GM21515 (cell line): ENCODE data around the gene RAD51B.
A peak's percentile ranks its signal among the peaks of the same experiment; 100 is the strongest.

Source experiments
- ATAC-seq: cut with Tn5 transposase; IDR thresholded peaks from one replicate; pipeline ENCODE4 v1.9.1; 2021; ENCODE audit not compliant: unreplicated experiment

RAD51B gene

DNA sequence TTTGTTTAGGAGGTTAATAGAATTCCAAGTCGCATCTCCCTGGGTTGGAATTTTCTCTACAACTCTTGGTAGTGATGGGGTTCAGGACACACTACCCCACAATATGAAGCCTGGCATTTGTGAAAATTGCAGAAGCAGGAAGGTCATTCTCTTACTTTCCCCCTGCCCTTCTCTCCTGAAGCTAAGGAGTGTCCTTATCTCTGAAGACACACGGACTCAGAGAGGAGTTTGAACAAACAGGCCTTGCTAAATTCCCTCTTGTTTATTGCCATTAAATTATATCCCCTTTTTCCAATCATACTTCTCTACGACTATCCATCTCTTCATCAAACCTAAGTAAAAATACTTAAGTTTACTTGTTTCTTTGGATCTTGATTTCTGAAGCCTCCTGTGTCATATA, 443.0 kb downstream of the RAD51B start:
- ATAC-seq, result no peak

- ATAC-seq, result no peak
Measured at GRCh38 chr14:68263563-68264259, 444.1 kb downstream of the RAD51B start.

GRCh38 chr14:68264260-68264569, 444.6 kb downstream of the RAD51B start:
- ATAC-seq, result no peak

DNA sequence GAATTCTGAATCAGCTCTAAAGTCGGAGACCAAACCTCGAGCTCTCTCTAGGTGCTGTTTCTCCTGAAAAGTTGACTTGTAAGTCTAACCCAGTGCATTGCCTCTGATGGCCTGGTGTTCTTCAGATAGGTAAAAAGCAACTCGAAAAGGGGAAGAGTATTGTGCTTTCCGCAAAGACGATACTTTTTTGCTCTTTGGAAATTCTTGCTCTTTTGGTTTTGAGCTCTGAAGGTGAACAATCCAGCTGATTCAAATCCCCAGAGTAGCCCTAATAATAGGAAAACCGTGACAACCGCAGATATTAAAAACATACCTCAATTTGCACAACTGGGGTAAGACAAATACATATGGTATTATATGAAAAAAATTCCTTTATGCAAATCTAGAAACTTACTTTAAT, 447.4 kb downstream of the RAD51B start:
- ATAC-seq, result no peak

DNA sequence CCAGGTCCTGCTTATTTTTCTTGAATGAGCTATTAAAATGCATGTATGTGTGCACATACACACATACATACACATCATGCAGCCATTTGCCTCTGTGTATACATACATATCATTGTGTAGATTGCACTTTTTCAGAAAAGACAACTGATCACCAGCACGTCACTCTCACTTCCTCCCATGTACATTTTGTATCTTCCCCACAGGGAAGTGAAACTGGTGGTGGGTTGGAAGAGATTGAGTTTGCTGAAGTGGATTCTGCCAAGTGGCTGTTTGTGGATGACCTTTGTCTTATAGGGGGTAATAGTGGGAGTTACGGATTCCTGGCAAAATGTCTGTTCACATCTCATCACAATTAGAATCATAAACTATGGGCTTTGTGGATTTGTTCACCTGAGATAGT, 448.6 kb downstream of the RAD51B start:
- peak; percentile 65 for ATAC-seq

GRCh38 chr14:68268719-68269118, 449.1 kb downstream of the RAD51B start:
- no peak for ATAC-seq

DNA sequence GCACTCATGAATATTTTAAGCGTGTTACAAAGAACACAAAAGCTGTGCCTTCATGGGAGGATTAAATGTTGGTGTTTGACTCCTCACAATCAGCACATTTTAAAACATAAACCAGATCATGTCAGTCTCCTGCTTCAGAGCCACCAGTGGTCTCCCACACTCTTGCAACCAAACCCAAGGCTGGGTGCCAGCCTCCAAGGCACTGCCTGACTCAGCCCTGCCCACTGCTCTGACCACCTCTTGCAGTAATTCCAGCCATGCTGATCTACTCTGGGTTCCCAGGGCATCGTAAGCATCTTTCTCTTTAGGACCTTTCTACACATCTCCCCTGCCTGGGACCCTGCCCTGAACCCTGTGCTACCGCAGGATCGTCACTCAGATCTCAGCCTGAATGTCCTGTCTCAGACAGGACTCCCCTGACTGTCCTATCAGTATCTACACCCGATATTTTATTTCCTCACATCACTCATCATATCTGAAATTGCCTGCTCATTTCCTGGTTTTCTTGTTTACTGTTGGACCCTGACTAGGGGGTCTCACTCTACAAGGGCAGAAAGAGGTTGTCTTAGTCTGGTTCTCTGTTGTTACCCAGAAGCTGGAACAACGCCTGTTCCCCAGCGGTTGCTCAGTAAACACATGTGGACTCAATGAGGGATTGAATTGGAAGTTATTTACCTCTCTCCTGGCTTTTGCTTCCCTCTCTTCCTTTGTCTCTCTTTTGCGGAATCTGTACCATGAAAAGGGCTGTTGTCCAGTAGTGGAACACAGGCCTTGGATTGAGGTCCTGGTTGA, 449.8 kb downstream of the RAD51B start:
- ATAC-seq, result no peak

DNA sequence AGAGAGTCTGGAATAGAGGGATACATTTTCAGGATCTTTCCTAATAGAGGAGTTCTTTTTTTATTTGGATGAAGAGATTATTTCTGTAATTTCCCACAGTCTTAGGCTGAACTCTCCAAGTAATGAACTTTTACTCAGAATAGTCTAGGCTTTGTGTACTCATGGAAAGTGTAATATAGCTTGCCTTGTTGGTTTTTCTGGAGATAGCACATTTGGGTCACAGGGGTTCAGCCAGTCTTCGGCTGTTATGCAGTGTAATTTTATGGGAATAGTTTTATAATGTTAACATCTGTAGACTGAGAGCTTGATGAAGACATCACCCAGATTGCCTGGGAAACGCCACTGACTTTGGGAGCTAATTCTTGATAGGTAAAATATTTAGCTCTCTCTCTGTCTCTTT, 450.8 kb downstream of the RAD51B start:
- ATAC-seq, result no peak

DNA sequence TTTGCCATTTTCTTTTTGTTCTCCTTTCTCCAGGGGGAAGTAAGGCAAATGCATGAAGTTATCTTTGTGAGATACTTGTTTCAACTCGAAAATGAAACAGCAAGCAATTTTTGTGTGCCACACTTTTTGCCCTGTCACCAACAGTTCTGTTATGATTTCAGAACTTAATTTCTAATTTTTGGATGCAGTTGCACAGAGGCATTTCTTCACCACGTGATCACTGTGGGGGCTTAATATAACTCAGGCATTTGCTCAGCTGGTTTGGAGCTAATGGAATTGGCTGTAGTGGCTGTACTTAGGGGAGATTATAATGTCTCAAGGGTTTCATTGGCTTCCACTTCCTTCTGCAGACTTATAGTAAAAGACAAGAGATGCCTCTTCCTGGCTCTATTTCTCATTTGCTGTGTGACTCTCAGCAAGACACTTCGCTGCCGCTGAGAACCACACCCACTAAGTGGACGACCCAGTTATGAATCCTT, 452.4 kb downstream of the RAD51B start:
- no peak for ATAC-seq

- ATAC-seq, result no peak
Measured at GRCh38 chr14:68273413-68273812, 453.8 kb downstream of the RAD51B start.

GRCh38 chr14:68274725-68275124, 455.1 kb downstream of the RAD51B start:
- no peak for ATAC-seq

GRCh38 chr14:68278576-68279436, 459.2 kb downstream of the RAD51B start:
- ATAC-seq, result no peak

GRCh38 chr14:68279437-68279720, 459.8 kb downstream of the RAD51B start:
- ATAC-seq, result no peak

- peak; percentile 43 for ATAC-seq
Measured at GRCh38 chr14:68279777-68280233, 460.2 kb downstream of the RAD51B start.

DNA sequence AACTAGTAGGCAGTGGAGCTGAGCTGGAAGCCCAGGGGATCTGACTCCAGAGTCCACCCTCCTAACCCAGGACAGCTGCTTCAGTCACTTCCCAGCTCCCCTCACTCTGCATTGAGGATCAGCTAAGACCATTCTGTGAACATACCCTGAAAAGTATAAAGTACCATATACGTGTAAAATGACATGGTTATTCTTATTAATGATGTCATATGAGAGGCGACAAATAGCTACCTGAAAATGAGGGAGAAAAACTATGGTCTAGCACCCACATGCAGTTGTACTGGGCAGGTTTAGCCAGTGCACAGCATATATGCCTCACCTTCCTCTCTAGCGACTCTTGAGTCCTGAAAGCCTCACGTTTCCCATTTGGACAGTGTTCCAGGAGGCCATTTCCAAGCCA, 461.9 kb downstream of the RAD51B start:
- no peak for ATAC-seq

- no peak for ATAC-seq
Measured at GRCh38 chr14:68282479-68283377, 463.1 kb downstream of the RAD51B start.

- ATAC-seq, result peak; percentile 42
Measured at GRCh38 chr14:68283378-68284123, 464.0 kb downstream of the RAD51B start.

GRCh38 chr14:68284333-68284732, 464.8 kb downstream of the RAD51B start:
- no peak for ATAC-seq

DNA sequence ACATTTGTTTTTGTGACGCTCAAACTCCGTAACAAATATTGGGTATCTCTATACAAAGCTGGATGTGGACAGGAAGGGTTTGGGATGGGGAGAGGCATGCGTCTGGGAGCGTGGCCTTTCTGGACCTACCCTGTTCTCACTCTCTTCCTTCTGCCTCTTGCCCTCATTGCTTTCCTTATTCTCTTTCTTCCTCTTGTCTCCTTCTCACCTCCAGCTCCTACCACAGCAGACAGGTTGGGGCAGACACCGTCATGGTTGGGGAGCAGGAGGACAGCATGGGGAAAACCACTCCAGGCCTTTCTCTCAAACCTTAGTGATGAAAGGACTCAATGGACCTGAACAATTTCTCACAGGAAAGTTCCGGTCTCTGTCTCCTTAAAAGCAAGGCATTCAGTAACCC, 465.3 kb downstream of the RAD51B start:
- no peak for ATAC-seq
